Measurements from ENCODE around the gene AZU1. TPM values are rescaled to one million over a fixed set of nuclear protein-coding genes. Genes with fewer than 3 reads are reported as not detected.

The AZU1 gene
- total RNA-seq, 1 experiment from 2014 or later = not detected

GRCh38 chr19:791567-792305 is 35.9 kb upstream of the AZU1 start:
- no peaks in the 10 kb centered on the region for H3K36me3 Mint-ChIP-seq (ENCODE audit: insufficient read depth, unreplicated experiment)
- POLR2A ChIA-PET = interaction anchor here (1.2 kb wide), 1 partner anchor 8 kb away, joined by 3 read pairs; no protein-coding TSS in a partner anchor
- no peak for TF ChIP-seq CTCF (IDR thresholded peaks at IDR 0.05; ENCODE audit: unreplicated experiment)
- no peaks in the 10 kb centered on the region for H3K27me3 Mint-ChIP-seq (ENCODE audit: insufficient read depth, unreplicated experiment)
- BruUV-seq (replicated peaks) = no TSS peak
- no peak overlapping the region for H3K27ac Mint-ChIP-seq (ENCODE audit: low read depth, unreplicated experiment)
- CTCF ChIA-PET = interaction anchor here (0.5 to 0.6 kb wide), 5 partner anchors 16 to 171 kb away, joined by 3 read pairs; no protein-coding TSS in a partner anchor
- no peak for DNase-seq (ENCODE audit: unreplicated experiment)
- no peak overlapping the region for H3K4me3 Mint-ChIP-seq (ENCODE audit: unreplicated experiment)
- intact Hi-C loops (cut with micrococcal nuclease) = no loop called here
- no peaks in the 10 kb centered on the region for H3K9me3 Mint-ChIP-seq (ENCODE audit: unreplicated experiment)
- H3K4me1 Mint-ChIP-seq (ENCODE audit: insufficient read depth, unreplicated experiment) = peaks cover 12% of the 10 kb centered on the region

- Mint-ChIP-seq H3K36me3 (ENCODE audit: insufficient read depth, unreplicated experiment) (no peaks in the 10 kb centered on the region), H3K4me3 (ENCODE audit: unreplicated experiment) (no peak overlapping the region), H3K9me3 (ENCODE audit: unreplicated experiment) (no peaks in the 10 kb centered on the region), H3K27ac (ENCODE audit: low read depth, unreplicated experiment) (no peak overlapping the region), H3K4me1 (ENCODE audit: insufficient read depth, unreplicated experiment) (peaks cover 12% of the 10 kb centered on the region), H3K27me3 (ENCODE audit: insufficient read depth, unreplicated experiment) (no peaks in the 10 kb centered on the region)
- DNase-seq (ENCODE audit: unreplicated experiment) = no peak
- BruUV-seq (replicated peaks) = no TSS peak
- intact Hi-C loops (cut with micrococcal nuclease) = no loop called here
- ChIA-PET POLR2A (no interaction called here), CTCF (interaction anchor here (0.5 to 0.6 kb wide), 4 partner anchors 16 to 170 kb away, joined by 3 read pairs; no protein-coding TSS in a partner anchor)
- no peak for TF ChIP-seq CTCF (IDR thresholded peaks at IDR 0.05; ENCODE audit: unreplicated experiment)
Measured at GRCh38 chr19:792306-792885, 35.2 kb upstream of the AZU1 start.

- Mint-ChIP-seq H3K36me3 (ENCODE audit: insufficient read depth, unreplicated experiment) (peaks cover 3% of the 10 kb centered on the region), H3K27ac (ENCODE audit: low read depth, unreplicated experiment) (no peak overlapping the region), H3K9me3 (ENCODE audit: unreplicated experiment) (no peaks in the 10 kb centered on the region), H3K27me3 (ENCODE audit: insufficient read depth, unreplicated experiment) (no peaks in the 10 kb centered on the region), H3K4me1 (ENCODE audit: insufficient read depth, unreplicated experiment) (peaks cover 12% of the 10 kb centered on the region), H3K4me3 (ENCODE audit: unreplicated experiment) (no peak overlapping the region)
- POLR2A ChIA-PET = no interaction called here
- no peak for DNase-seq (ENCODE audit: unreplicated experiment)
- CTCF ChIA-PET = interaction anchor here (0.7 kb wide), 1 partner anchor 243 kb away, joined by 3 read pairs; no protein-coding TSS in a partner anchor
- intact Hi-C loops (cut with micrococcal nuclease) = no loop called here
- no TSS peak for BruUV-seq (replicated peaks)
- no peak for TF ChIP-seq CTCF (IDR thresholded peaks at IDR 0.05; ENCODE audit: unreplicated experiment)
Measured at GRCh38 chr19:793806-794205, 33.8 kb upstream of the AZU1 start.

- intact Hi-C loops (cut with micrococcal nuclease) = no loop called here
- peaks cover 17% of the 10 kb centered on the region for H3K36me3 Mint-ChIP-seq (ENCODE audit: insufficient read depth, unreplicated experiment)
- peaks cover 11% of the 10 kb centered on the region for H3K4me1 Mint-ChIP-seq (ENCODE audit: insufficient read depth, unreplicated experiment)
- ChIA-PET POLR2A (no interaction called here), CTCF (interaction anchor here (1.2 to 1.9 kb wide), 2 partner anchors 11 to 25 kb away, joined by 5 to 10 read pairs; no protein-coding TSS in a partner anchor)
- DNase-seq (ENCODE audit: unreplicated experiment) = no peak
- BruUV-seq (replicated peaks) = no TSS peak
- H3K4me3 Mint-ChIP-seq (ENCODE audit: unreplicated experiment) = no peak overlapping the region
- no peak overlapping the region for H3K27ac Mint-ChIP-seq (ENCODE audit: low read depth, unreplicated experiment)
- H3K9me3 Mint-ChIP-seq (ENCODE audit: unreplicated experiment) = no peaks in the 10 kb centered on the region
- no peak for TF ChIP-seq CTCF (IDR thresholded peaks at IDR 0.05; ENCODE audit: unreplicated experiment)
- no peaks in the 10 kb centered on the region for H3K27me3 Mint-ChIP-seq (ENCODE audit: insufficient read depth, unreplicated experiment)
Measured at GRCh38 chr19:795073-795611, 32.5 kb upstream of the AZU1 start.

All from MCF 10A (cell line).